OCI-LY1 (cell line): ENCODE measurements around the gene DOK4.

ENCODE experiments used
- CTCF ChIP-seq: fragments of 200-600 bp; sonication (generic), shearing (Covaris generic); IDR thresholded peaks from 2 replicates; pipeline ENCODE4 v1.5.1; 2017; ENCODE audit warnings: mild to moderate bottlenecking, antibody characterized with exemption, low read length, moderate library complexity, mixed read lengths
- EZH2 ChIP-seq: fragments of 200-600 bp; sonication (generic), shearing (Covaris generic); IDR thresholded peaks from 2 replicates; pipeline ENCODE4 v1.8.0; 2017; ENCODE audit warnings: borderline replicate concordance, mixed run types, mild to moderate bottlenecking, antibody characterized with exemption, low read length, moderate library complexity, mixed read lengths

- TF ChIP-seq CTCF (no peak), EZH2 (no peak)
These were observed 14.4 kb upstream of the DOK4 start for GRCh38 chr16:57500578-57501111.
